K562 (cell line): Measurements from ENCODE around the gene SMCO1. TPM values are rescaled to one million over a fixed set of nuclear protein-coding genes. Genes with fewer than 3 reads are reported as not detected.
A peak's percentile ranks its signal among the peaks of the same experiment; 100 is the strongest.

ENCODE experiments used
- CHD1 ChIP-seq: fragments of 200-600 bp; sonication (generic); IDR thresholded peaks from one replicate; pipeline ENCODE4 v1.6.1; 2012; ENCODE audit warnings: mild to moderate bottlenecking, moderate library complexity, low read length, inconsistent platforms
- CSDE1 ChIP-seq, 2 experiments: fragments of 450-650 bp; IDR thresholded peaks; 2 replicates each; pipeline ENCODE4 v1.6.1; 2016; ENCODE audit warnings: mild to moderate bottlenecking in 1 of 2
- ETV1 ChIP-seq: fragments of 450-650 bp; conservative IDR thresholded peaks from 2 replicates; pipeline ENCODE4 v1.6.1; 2016; ENCODE audit warnings: missing genetic modification characterization, control low read depth, low read depth, missing compliant biosample characterization
- IRF2 ChIP-seq: sonication (generic); formaldehyde crosslinking; IDR thresholded peaks from 2 replicates; pipeline ENCODE4 v1.8.1; 2022; ENCODE audit warnings: mild to moderate bottlenecking, missing genetic modification reagents
- KDM4B ChIP-seq, 2 experiments: fragments of 450-650 bp in 1 of 2; sonication (generic) in 1 of 2; IDR thresholded peaks; 2 replicates each; pipeline ENCODE4 v1.6.1; 2016 to 2017; ENCODE audit warnings: borderline replicate concordance in 2 of 2, antibody characterized with exemption in 1 of 2, low read depth in 1 of 2, mild to moderate bottlenecking in 1 of 2
- MLLT1 ChIP-seq, 2 experiments: fragments of 450-650 bp; IDR thresholded peaks; 2 replicates each; pipeline ENCODE4 v1.6.1; 2016
- MNT ChIP-seq, 2 experiments: fragments of 450-650 bp; conservative IDR thresholded peaks; 2 replicates each; pipeline ENCODE4 v1.6.1; 2017; ENCODE audit warnings: mild to moderate bottlenecking in 2 of 2, moderate library complexity in 2 of 2
- MTA3 ChIP-seq: fragments of 450-650 bp; formaldehyde crosslinking; IDR thresholded peaks from 2 replicates; pipeline ENCODE4 v1.6.1; 2017; ENCODE audit warnings: mild to moderate bottlenecking, borderline replicate concordance
- NKRF ChIP-seq: fragments of 450-650 bp; IDR thresholded peaks from 2 replicates; pipeline ENCODE4 v1.6.1; 2016; ENCODE audit warnings: borderline replicate concordance
- SAP30 ChIP-seq: fragments of 200-600 bp; sonication (generic); IDR thresholded peaks from 2 replicates; pipeline ENCODE4 v1.6.1; 2012; ENCODE audit warnings: borderline replicate concordance, low read depth, mild to moderate bottlenecking, moderate library complexity, low read length, control low read depth, inconsistent platforms; ENCODE audit not compliant: insufficient read depth, poor library complexity, severe bottlenecking
- SIN3A ChIP-seq, 2 experiments: fragments of 150-350 bp in 1 of 2; IDR thresholded peaks; 2 replicates each; pipeline ENCODE4 v1.6.1; 2011 to 2016; ENCODE audit warnings: borderline replicate concordance in 2 of 2, low read depth in 2 of 2, low read length in 2 of 2, mild to moderate bottlenecking in 2 of 2, moderate library complexity in 2 of 2; ENCODE audit not compliant: control insufficient read depth in 1 of 2
- SRSF7 ChIP-seq: fragments of 200-400 bp; formaldehyde crosslinking; optimal IDR thresholded peaks from 2 replicates; pipeline ENCODE3; 2017; ENCODE audit warnings: mild to moderate bottlenecking, low read depth, low read length
- ZFPM2 ChIP-seq: fragments of 250-450 bp; sonication (Bioruptor Pico); IDR thresholded peaks from 2 replicates; pipeline ENCODE4 v1.5.1; 2022; ENCODE audit warnings: mild to moderate bottlenecking
- polyA plus RNA-seq, 8 experiments: library from polyadenylated mRNA; depleted of rRNA in 4 of 8; stranded (reverse) in 5 of 8; unstranded in 3 of 8; fragments of >200 nt; fragmentation: Nextera tagmentation in 2 of 8; fragmentation: Illumina TruSeq in 1 of 8; extraction: Ambion mirVana in 2 of 8; extraction: Trizol in 1 of 8; gene quantifications; 2 replicates each; pipeline versions ENCODE4 v1.2.1 to v1.2.3, GENCODE V29; 2011 to 2014; ENCODE audit warnings: inconsistent platforms in 1 of 8, missing spikeins in 1 of 8
- total RNA-seq, 7 experiments: library from RNA; depleted of rRNA in 6 of 7; stranded (reverse); fragments of >200 nt in 6 of 7; fragmentation: Illumina TruSeq in 2 of 7; extraction: Trizol in 2 of 7; gene quantifications; 2 replicates each; pipeline versions ENCODE4 v1.2.1 to v1.2.3, GENCODE V29; 2011 to 2021; ENCODE audit warnings: low replicate concordance in 1 of 7
- TF ChIP-seq, protein P1 (sequence below), 3 experiments: fragments of 200-800 bp in 1 of 3; fragments of 250-450 bp in 1 of 3; fragments of 450-650 bp in 1 of 3; sonication (Bioruptor Pico) in 1 of 3; sonication (Bioruptor generic) in 1 of 3; formaldehyde crosslinking in 1 of 3; IDR thresholded peaks; 2 replicates each; pipeline versions ENCODE4 v1.6.1 to v1.8.0; 2016 to 2022; ENCODE audit warnings: mild to moderate bottlenecking in 2 of 3, missing genetic modification characterization in 2 of 3, missing compliant biosample characterization in 1 of 3, moderate library complexity in 1 of 3
- TF ChIP-seq, protein P2 (sequence below): sonication (generic); formaldehyde crosslinking; IDR thresholded peaks from 2 replicates; pipeline ENCODE4 v1.9.0; 2022; ENCODE audit warnings: mild to moderate bottlenecking, missing genetic modification reagents

SMCO1 gene
- total and polyA plus RNA-seq, 9 of the 15 experiments (the other 6 are each of a cell fraction or from before 2014, with no cell fraction given) = 0.05 to 0.35 (median 0.12) TPM; not detected in 5

- TF ChIP-seq SAP30 (peak; percentile 4), MTA3 (no peak; the same call in 1 of the 2 replicates), ETV1 (tag) (no peak), IRF2 (no peak), KDM4B (IDR thresholded peaks at IDR 0.05; ENCODE audit: borderline replicate concordance in 2 of 2, low read depth in 1 of 2) (no peak), MLLT1 (IDR thresholded peaks at IDR 0.05) (peak; percentile 63 to 79; a peak in 3 of 4 replicates), ZFPM2 (CRISPR knock-in tag) (no peak), MNT (conservative IDR thresholded peaks at IDR 0.05) (peak in 1 of 2 experiments; percentile 15; a peak in 1 of 4 replicates), SRSF7 (no peak), CHD1 (peak; percentile 85), CSDE1 (IDR thresholded peaks at IDR 0.05) (0 out of 4 replicates have a peak, but pooled peaks of 1 of the 2 experiments have one; percentile 20), SIN3A (IDR thresholded peaks at IDR 0.05; ENCODE audit: borderline replicate concordance in 2 of 2, control insufficient read depth in 1 of 2, low read depth in 2 of 2, low read length in 2 of 2) (peak in 1 of 2 experiments; percentile 36; a peak in 1 of 4 replicates), NKRF (no peak)
- TF ChIP-seq, protein P1, sequence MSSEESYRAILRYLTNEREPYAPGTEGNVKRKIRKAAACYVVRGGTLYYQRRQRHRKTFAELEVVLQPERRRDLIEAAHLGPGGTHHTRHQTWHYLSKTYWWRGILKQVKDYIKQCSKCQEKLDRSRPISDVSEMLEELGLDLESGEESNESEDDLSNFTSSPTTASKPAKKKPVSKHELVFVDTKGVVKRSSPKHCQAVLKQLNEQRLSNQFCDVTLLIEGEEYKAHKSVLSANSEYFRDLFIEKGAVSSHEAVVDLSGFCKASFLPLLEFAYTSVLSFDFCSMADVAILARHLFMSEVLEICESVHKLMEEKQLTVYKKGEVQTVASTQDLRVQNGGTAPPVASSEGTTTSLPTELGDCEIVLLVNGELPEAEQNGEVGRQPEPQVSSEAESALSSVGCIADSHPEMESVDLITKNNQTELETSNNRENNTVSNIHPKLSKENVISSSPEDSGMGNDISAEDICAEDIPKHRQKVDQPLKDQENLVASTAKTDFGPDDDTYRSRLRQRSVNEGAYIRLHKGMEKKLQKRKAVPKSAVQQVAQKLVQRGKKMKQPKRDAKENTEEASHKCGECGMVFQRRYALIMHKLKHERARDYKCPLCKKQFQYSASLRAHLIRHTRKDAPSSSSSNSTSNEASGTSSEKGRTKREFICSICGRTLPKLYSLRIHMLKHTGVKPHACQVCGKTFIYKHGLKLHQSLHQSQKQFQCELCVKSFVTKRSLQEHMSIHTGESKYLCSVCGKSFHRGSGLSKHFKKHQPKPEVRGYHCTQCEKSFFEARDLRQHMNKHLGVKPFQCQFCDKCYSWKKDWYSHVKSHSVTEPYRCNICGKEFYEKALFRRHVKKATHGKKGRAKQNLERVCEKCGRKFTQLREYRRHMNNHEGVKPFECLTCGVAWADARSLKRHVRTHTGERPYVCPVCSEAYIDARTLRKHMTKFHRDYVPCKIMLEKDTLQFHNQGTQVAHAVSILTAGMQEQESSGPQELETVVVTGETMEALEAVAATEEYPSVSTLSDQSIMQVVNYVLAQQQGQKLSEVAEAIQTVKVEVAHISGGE (CRISPR knock-in tag; IDR thresholded peaks at IDR 0.05) = no peak
- TF ChIP-seq, protein P2, sequence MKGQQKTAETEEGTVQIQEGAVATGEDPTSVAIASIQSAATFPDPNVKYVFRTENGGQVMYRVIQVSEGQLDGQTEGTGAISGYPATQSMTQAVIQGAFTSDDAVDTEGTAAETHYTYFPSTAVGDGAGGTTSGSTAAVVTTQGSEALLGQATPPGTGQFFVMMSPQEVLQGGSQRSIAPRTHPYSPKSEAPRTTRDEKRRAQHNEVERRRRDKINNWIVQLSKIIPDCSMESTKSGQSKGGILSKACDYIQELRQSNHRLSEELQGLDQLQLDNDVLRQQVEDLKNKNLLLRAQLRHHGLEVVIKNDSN (CRISPR knock-in tag) = no peak
Observed at GRCh38 chr3:196501316-196502044, 13.7 kb downstream of the SMCO1 start (continued).
